GM21381 (cell line): ENCODE measurements around the gene AK1.

Experiments
- ATAC-seq: cut with Tn5 transposase; IDR thresholded peaks from one replicate; pipeline ENCODE4 v1.9.1; 2021; ENCODE audit warnings: mild to moderate bottlenecking, moderate library complexity; ENCODE audit not compliant: unreplicated experiment

Gene AK1

GRCh38 chr9:127869310-127870152 is 7.9 kb downstream of the AK1 start:
- ATAC-seq = no peak

- no peak for ATAC-seq
Measured at GRCh38 chr9:127868278-127868902, 9.1 kb downstream of the AK1 start.

- ATAC-seq = no peak
Measured at GRCh38 chr9:127867356-127868277, 9.9 kb downstream of the AK1 start.

DNA sequence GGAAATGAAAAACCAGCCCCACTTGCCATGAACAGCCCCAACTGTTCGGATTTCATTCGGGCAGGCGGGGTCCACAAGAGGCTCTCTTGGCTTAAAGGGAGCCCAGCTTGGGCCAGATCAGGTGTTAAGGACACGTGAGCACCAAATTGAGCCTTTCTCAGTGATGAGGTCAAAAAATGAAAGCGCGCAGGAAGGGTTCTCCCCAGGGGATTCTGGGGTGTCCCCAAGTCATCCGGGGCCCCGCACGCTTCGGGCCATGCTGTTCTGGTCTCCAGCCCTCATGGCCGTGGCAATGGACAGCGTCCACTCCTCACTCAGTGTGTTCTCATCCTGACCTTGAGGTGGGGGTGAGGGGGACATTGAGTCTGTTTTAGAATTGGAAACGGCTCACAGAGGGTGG is 10.9 kb downstream of the AK1 start:
- no peak for ATAC-seq

GRCh38 chr9:127865645-127866464 is 11.6 kb downstream of the AK1 start:
- ATAC-seq = no peak

- no peak for ATAC-seq
Measured at GRCh38 chr9:127863191-127863621, 14.3 kb downstream of the AK1 start.

- no peak for ATAC-seq
Measured at GRCh38 chr9:127862075-127863011, 15.1 kb downstream of the AK1 start.

DNA sequence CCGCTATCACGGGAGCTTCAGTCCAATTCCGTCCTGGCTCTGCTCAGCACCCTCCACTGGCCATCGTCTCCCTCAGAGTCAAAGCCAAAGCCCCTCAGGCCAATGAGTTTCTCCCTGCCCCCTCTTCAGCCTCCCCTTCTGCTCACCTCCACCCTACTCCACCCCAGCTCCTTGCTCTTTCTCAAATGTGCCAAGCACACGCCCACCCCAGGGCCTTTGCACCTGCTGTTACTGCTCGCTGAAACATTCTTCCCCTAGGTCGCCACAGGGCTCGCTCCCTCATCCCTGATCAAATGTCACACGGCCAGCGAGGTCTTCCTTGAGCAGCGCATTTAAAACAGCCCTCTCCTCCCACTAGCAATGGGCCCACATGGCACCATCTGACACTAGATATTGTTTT is 16.7 kb downstream of the AK1 start:
- no peak for ATAC-seq

- ATAC-seq = no peak
Measured at GRCh38 chr9:127860260-127860659, 17.2 kb downstream of the AK1 start.

DNA sequence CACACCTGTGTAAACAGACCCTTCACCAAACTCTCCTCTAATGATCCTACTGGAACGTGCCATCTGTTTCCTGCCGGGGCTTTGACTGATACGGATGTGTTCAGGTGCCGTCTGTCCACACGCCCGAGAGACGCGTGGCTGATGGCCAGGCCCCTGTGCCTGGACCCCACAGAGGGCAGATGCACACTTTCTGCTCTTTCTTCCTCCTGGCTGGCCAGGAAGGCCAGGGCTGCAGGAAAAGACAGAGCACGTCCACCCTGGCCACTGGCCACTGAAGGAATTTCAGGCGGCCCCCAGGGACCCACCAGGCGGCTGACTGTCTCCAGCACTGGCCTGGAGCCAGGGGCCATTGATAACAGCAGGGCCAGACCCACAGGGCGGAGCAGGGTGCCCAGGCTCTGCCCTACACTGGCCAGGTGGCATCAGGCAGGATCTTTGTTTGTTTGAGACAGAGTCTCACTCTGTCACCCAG is 19.4 kb downstream of the AK1 start:
- ATAC-seq = no peak

GRCh38 chr9:127857278-127857677 is 20.2 kb downstream of the AK1 start:
- no peak for ATAC-seq

DNA sequence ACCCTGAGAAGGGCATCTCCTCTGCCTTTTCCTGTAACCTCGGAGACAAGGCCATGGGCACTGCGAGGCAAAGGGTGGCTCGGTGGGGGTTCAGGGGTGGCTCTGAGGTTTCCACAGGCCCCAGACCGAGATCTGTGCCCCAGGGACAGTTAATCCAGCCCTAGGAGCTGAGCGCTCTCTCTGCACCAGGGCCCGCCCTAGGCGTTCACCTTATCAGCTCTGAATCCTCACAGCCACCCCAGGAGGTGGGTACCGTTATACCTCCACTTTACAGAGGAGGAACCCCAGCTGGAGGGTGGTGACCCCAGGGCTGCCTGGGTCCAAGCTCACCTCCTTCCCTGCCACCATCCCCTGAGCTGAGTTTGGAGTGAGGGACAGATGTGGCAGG is 20.8 kb downstream of the AK1 start:
- ATAC-seq = no peak

DNA sequence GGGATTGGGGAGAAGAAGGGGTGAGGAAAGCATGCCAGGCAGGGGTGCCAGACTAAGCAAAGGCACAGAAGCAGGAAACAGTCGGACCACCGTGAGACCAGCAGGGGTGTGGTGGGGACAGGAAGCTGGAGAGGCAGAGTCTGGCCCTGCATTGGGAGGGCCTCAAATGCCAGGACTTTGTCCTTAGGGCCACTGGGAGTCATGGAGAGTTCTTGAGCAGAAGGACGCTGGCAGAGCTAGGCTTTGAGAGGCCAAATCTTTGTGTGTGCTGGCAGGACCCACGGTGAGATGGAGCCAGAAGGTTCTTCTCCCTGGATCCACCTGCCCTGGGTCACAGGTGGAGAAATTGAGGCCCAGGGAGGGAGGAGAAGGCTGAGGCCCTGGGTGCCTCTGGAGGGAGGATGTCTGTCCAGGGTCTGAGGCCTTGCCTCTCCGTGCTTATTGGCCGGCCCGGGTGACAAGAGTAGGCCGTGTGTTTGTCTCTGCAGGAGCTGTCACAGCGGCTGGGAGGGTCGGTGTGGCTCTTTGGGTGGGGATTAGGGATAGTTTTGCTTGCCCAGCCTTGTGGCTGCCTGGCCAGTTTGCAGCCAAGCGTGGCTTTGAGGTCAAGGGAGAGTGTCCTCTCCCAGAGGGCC is 21.3 kb downstream of the AK1 start:
- no peak for ATAC-seq

DNA sequence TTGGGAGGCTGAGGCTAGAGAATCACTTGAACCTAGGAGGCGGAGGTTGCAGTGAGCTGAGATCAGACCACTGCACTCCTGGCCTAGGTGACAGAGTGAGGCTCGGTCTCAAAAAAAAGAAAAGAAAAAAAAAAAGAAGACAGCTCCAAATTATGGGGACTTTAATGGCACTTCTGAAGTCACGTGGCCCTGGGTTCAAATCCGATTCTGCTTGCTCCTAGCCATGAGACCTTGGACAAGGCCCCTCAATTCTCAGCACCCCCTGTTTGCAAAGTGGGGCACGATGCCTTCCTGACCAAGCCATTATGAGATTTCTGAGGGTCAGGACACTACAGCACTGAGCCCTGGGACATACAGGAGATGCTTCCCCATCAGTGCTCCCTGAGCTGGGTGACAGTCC is 22.0 kb downstream of the AK1 start:
- no peak for ATAC-seq

DNA sequence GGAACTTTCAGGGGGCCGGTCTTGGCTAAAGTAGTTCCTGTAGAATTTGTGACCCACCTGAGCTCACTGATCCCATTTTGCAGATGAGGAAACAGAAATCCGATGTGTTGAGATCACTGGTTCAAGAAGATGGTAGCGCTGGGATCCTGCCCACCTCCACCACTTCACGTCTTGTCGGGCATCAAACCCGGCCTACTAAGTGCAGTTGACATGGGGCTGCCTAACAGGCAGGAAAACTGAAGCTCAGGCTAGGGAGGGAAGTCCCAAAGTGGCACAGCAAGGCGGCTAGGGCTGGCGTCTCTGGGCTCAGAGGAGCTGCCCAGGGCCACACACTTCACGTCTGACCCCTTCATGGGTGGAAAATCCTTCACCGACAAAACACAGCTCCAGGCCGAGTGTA is 22.5 kb downstream of the AK1 start:
- no peak for ATAC-seq

- no peak for ATAC-seq
Measured at GRCh38 chr9:127854184-127854806, 23.2 kb downstream of the AK1 start, which contains the start of gene ENG. ENG (minus strand) TSS chr9:127854658; CDS start chr9:127854355, 303 bp downstream.

- no peak for ATAC-seq
Measured at GRCh38 chr9:127853312-127854183, 23.9 kb downstream of the AK1 start.
